Neural progenitor cell (in vitro differentiated cells): Measurements from ENCODE around the gene TMEFF2. TPM values are rescaled to one million over a fixed set of nuclear protein-coding genes. Genes with fewer than 3 reads are reported as not detected.

Source experiments
- DNase-seq: peaks from one replicate; pipeline ENCODE4 v3.0.0-alpha.2; 2016; ENCODE audit warnings: low spot score
- H2AFZ ChIP-seq: fragments of 200-600 bp; sonication (generic); replicated peaks from 2 replicates; pipeline ENCODE4 v1.6.1; 2016; ENCODE audit warnings: antibody characterized with exemption
- H3F3A ChIP-seq: fragments of 200-600 bp; sonication (generic); 2 replicates; pipeline ENCODE4 v1.6.1; 2016; ENCODE audit warnings: antibody characterized with exemption, low read depth
- H3K27ac ChIP-seq: fragments of 200-600 bp; sonication (generic); 2 replicates; pipeline ENCODE4 v1.5.1; 2016; ENCODE audit warnings: mild to moderate bottlenecking
- H3K27me3 ChIP-seq: fragments of 200-600 bp; sonication (generic); 2 replicates; pipeline ENCODE4 v1.6.1; 2016; ENCODE audit warnings: mild to moderate bottlenecking, moderate library complexity
- H3K36me3 ChIP-seq: fragments of 200-600 bp; sonication (generic); 2 replicates; pipeline ENCODE4 v1.5.1; 2016
- H3K4me1 ChIP-seq: fragments of 200-600 bp; sonication (generic); 2 replicates; pipeline ENCODE4 v1.6.1; 2016; ENCODE audit warnings: mixed run types
- H3K4me2 ChIP-seq: fragments of 200-600 bp; sonication (generic); 2 replicates; pipeline ENCODE4 v1.6.1; 2016
- H3K4me3 ChIP-seq: fragments of 200-600 bp; sonication (generic); 2 replicates; pipeline ENCODE4 v1.5.1; 2016
- H3K79me2 ChIP-seq: fragments of 200-600 bp; sonication (generic); 2 replicates; pipeline ENCODE4 v1.6.1; 2016; ENCODE audit warnings: low read depth
- H3K9ac ChIP-seq: fragments of 200-600 bp; sonication (generic); 2 replicates; pipeline ENCODE4 v1.6.1; 2016
- H3K9me3 ChIP-seq: fragments of 200-600 bp; sonication (generic); 2 replicates; pipeline ENCODE4 v1.5.1; 2016; ENCODE audit warnings: low read depth
- H4K20me1 ChIP-seq: fragments of 200-600 bp; sonication (generic); 2 replicates; pipeline ENCODE4 v1.6.1; 2016; ENCODE audit warnings: low read depth
- H3K27ac Mint-ChIP-seq: 3 replicates; pipeline ENCODE4 v1.8.0; 2021; ENCODE audit warnings: mixed read lengths
- H3K27me3 Mint-ChIP-seq: 2 replicates; pipeline ENCODE4 v1.8.0; 2022; ENCODE audit warnings: low read depth, mild to moderate bottlenecking, inconsistent platforms, moderate library complexity, mixed read lengths; ENCODE audit not compliant: insufficient read depth
- H3K36me3 Mint-ChIP-seq: 3 replicates; pipeline ENCODE4 v1.8.0; 2021; ENCODE audit warnings: mixed read lengths
- H3K4me1 Mint-ChIP-seq: 3 replicates; pipeline ENCODE4 v1.8.0; 2021; ENCODE audit warnings: mixed read lengths
- H3K4me3 Mint-ChIP-seq: 3 replicates; pipeline ENCODE4 v1.8.0; 2021; ENCODE audit warnings: mild to moderate bottlenecking, moderate library complexity, mixed read lengths
- H3K9me3 Mint-ChIP-seq: 3 replicates; pipeline ENCODE4 v1.8.0; 2020; ENCODE audit warnings: mixed read lengths
- EZH2 ChIP-seq: fragments of 200-600 bp; sonication (generic); IDR thresholded peaks from 2 replicates; pipeline ENCODE4 v1.6.1; 2017; ENCODE audit warnings: antibody characterized with exemption, mild to moderate bottlenecking, moderate library complexity
- EZH2phosphoT487 ChIP-seq: fragments of 200-600 bp; sonication (generic); IDR thresholded peaks from 2 replicates; pipeline ENCODE4 v1.6.1; 2017; ENCODE audit warnings: antibody characterized with exemption
- total RNA-seq: library from RNA; depleted of rRNA; stranded (reverse); fragments of >200 nt; gene quantifications from 2 replicates; pipeline ENCODE4 v1.2.3, GENCODE V29; 2015; ENCODE audit warnings: low replicate concordance
- TF ChIP-seq, protein P1 (sequence below): fragments of 200-600 bp; sonication (generic); IDR thresholded peaks from 2 replicates; pipeline ENCODE4 v1.5.1; 2017; ENCODE audit warnings: antibody characterized with exemption, mild to moderate bottlenecking

The TMEFF2 gene
- total RNA-seq, 1 donor from 2014 or later, result 1.7 TPM

DNA sequence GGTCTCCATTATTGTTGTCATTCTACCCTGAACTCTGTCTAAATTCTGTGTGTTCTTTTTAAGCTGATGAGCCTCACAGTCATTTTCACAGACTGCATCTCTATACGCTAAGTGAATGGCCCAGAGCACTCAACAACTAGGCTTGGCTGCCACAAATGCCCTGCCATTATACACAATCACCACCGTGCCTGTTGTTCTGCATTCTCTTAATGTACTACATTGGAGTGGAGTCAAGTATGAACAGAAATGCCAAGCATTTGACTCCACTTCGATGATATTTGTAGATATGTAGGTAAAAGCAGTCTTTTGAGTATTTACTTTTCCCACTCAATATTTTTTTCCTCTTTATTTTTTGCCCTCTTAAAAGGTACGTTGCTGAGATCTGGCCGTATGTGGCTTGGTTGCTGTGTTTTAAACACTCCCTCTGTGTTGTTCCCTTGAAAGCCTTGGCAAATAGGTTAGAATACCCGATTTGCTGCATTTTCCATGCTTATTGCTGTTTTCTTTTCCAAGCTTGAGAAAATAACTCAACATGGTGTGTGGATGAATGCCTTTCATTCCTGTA lies 36.2 kb upstream of the TMEFF2 start:
- Mint-ChIP-seq H3K9me3 (no peaks in the 10 kb centered on the region), H3K27me3 (no peaks in the 10 kb centered on the region), H3K36me3 (no peaks in the 10 kb centered on the region), H3K27ac (no peak overlapping the region), H3K4me1 (no peaks in the 10 kb centered on the region), H3K4me3 (no peak overlapping the region)
- H3K4me2 ChIP-seq, result no peak overlapping the region
- H3K9ac ChIP-seq, result no peak overlapping the region
- TF ChIP-seq, protein P1, sequence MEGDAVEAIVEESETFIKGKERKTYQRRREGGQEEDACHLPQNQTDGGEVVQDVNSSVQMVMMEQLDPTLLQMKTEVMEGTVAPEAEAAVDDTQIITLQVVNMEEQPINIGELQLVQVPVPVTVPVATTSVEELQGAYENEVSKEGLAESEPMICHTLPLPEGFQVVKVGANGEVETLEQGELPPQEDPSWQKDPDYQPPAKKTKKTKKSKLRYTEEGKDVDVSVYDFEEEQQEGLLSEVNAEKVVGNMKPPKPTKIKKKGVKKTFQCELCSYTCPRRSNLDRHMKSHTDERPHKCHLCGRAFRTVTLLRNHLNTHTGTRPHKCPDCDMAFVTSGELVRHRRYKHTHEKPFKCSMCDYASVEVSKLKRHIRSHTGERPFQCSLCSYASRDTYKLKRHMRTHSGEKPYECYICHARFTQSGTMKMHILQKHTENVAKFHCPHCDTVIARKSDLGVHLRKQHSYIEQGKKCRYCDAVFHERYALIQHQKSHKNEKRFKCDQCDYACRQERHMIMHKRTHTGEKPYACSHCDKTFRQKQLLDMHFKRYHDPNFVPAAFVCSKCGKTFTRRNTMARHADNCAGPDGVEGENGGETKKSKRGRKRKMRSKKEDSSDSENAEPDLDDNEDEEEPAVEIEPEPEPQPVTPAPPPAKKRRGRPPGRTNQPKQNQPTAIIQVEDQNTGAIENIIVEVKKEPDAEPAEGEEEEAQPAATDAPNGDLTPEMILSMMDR, result no peak
- TF ChIP-seq EZH2phosphoT487, result no peak
- no peak for TF ChIP-seq EZH2
- no peaks in the 10 kb centered on the region for H3K36me3 ChIP-seq
- no peaks in the 10 kb centered on the region for H3K79me2 ChIP-seq
- H3K4me1 ChIP-seq, result no peaks in the 10 kb centered on the region
- no peak overlapping the region for H3K27ac ChIP-seq
- H3K9me3 ChIP-seq, result no peaks in the 10 kb centered on the region
- H3F3A ChIP-seq, result no peaks in the 10 kb centered on the region
- H3K4me3 ChIP-seq, result no peak overlapping the region
- no peaks in the 10 kb centered on the region for H4K20me1 ChIP-seq
- H2AFZ ChIP-seq, result no peak overlapping the region
- H3K27me3 ChIP-seq, result no peaks in the 10 kb centered on the region
- DNase-seq, result peak; percentile 7

GRCh38 chr2:192228685-192229084 lies 34.0 kb upstream of the TMEFF2 start:
- Histone ChIP-seq H3K4me1 (no peaks in the 10 kb centered on the region), H2AFZ (peak overlapping the region; percentile 46), H3K36me3 (no peaks in the 10 kb centered on the region), H3K9me3 (no peaks in the 10 kb centered on the region), H3K4me3 (no peak overlapping the region), H3K27me3 (no peaks in the 10 kb centered on the region), H3K9ac (no peak overlapping the region), H3K27ac (no peak overlapping the region), H3F3A (no peaks in the 10 kb centered on the region), H3K4me2 (no peak overlapping the region), H3K79me2 (no peaks in the 10 kb centered on the region), H4K20me1 (no peaks in the 10 kb centered on the region)
- Mint-ChIP-seq H3K4me1 (peaks cover 2% of the 10 kb centered on the region), H3K4me3 (no peak overlapping the region), H3K27me3 (no peaks in the 10 kb centered on the region), H3K36me3 (no peaks in the 10 kb centered on the region), H3K9me3 (no peaks in the 10 kb centered on the region), H3K27ac (no peak overlapping the region)
- DNase-seq, result no peak
- TF ChIP-seq EZH2, result no peak
- no peak for TF ChIP-seq EZH2phosphoT487

- Histone ChIP-seq H3K4me3 (no peak overlapping the region), H3K4me2 (no peak overlapping the region), H4K20me1 (no peaks in the 10 kb centered on the region), H3K9me3 (no peaks in the 10 kb centered on the region), H3K79me2 (no peaks in the 10 kb centered on the region), H3K4me1 (no peaks in the 10 kb centered on the region), H3K27me3 (no peaks in the 10 kb centered on the region), H3K36me3 (no peaks in the 10 kb centered on the region), H2AFZ (no peak overlapping the region), H3F3A (no peaks in the 10 kb centered on the region), H3K9ac (no peak overlapping the region), H3K27ac (no peak overlapping the region)
- no peak overlapping the region for H3K27ac Mint-ChIP-seq
- no peaks in the 10 kb centered on the region for H3K9me3 Mint-ChIP-seq
- peaks cover 7% of the 10 kb centered on the region for H3K4me1 Mint-ChIP-seq
- H3K36me3 Mint-ChIP-seq, result no peaks in the 10 kb centered on the region
- no peak for DNase-seq
- no peak for TF ChIP-seq EZH2phosphoT487
- no peak for TF ChIP-seq EZH2
- TF ChIP-seq, protein P1, result no peak
- no peaks in the 10 kb centered on the region for H3K27me3 Mint-ChIP-seq
- no peak overlapping the region for H3K4me3 Mint-ChIP-seq
These were observed 24.2 kb upstream of the TMEFF2 start for GRCh38 chr2:192218970-192219369.

- no peak for TF ChIP-seq EZH2
- no peak for TF ChIP-seq EZH2phosphoT487
- TF ChIP-seq, protein P1, result no peak
- H4K20me1 ChIP-seq, result no peaks in the 10 kb centered on the region
- H3K27ac ChIP-seq, result no peak overlapping the region
- Mint-ChIP-seq H3K9me3 (no peaks in the 10 kb centered on the region), H3K4me3 (no peak overlapping the region), H3K27me3 (no peaks in the 10 kb centered on the region), H3K36me3 (no peaks in the 10 kb centered on the region), H3K27ac (no peak overlapping the region), H3K4me1 (peaks cover 4% of the 10 kb centered on the region)
- H3K36me3 ChIP-seq, result no peaks in the 10 kb centered on the region
- H3K4me2 ChIP-seq, result no peak overlapping the region
- H3K79me2 ChIP-seq, result no peaks in the 10 kb centered on the region
- H3K9ac ChIP-seq, result no peak overlapping the region
- no peaks in the 10 kb centered on the region for H3K9me3 ChIP-seq
- H2AFZ ChIP-seq, result no peak overlapping the region
- H3F3A ChIP-seq, result no peaks in the 10 kb centered on the region
- H3K4me1 ChIP-seq, result no peaks in the 10 kb centered on the region
- no peaks in the 10 kb centered on the region for H3K27me3 ChIP-seq
- no peak for DNase-seq
- H3K4me3 ChIP-seq, result no peak overlapping the region
These were observed 23.6 kb upstream of the TMEFF2 start for GRCh38 chr2:192218377-192218776.
